GM19372 (cell line): ENCODE measurements around the gene CD37.
"Not testable (repeated sequence)": the region's sequence is repeated elsewhere in the genome, so short reads cannot be mapped to it uniquely, and the experiment has no call there.

Source experiments
- ATAC-seq: cut with Tn5 transposase; IDR thresholded peaks from one replicate; pipeline ENCODE4 v1.9.1; 2021; ENCODE audit warnings: mild to moderate bottlenecking, low read depth, moderate library complexity; ENCODE audit not compliant: unreplicated experiment

Gene CD37, protein sequence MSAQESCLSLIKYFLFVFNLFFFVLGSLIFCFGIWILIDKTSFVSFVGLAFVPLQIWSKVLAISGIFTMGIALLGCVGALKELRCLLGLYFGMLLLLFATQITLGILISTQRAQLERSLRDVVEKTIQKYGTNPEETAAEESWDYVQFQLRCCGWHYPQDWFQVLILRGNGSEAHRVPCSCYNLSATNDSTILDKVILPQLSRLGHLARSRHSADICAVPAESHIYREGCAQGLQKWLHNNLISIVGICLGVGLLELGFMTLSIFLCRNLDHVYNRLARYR

DNA sequence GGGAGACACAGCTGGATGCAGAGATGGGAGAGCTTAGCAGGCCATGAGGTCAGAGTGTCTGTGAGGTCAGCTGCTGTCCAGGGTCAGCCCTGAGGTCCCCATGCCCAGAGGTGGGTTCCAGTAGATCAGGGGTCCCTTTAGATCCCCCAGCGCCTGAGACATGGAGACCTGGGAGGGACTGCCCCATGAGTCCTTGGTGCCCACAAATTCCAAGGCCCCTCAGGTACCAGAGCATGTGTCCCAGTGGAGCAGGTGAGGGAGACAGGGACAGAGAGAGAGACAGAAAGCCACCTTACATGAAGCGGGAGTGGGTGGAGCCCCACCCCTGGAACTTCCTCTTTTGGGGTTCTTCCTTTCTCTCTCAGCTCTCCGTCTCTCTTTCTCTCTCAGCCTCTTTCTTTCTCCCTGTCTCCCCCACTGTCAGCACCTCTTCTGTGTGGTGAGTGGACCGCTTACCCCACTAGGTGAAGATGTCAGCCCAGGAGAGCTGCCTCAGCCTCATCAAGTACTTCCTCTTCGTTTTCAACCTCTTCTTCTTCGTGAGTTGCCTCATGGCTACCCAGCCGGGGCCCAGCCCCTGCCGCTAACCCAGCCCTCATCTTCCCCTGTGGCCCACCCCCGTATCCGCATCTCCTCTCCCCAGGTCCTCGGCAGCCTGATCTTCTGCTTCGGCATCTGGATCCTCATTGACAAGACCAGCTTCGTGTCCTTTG lies at the start of gene CD37:
CD37 (plus strand) TSS at position 336 of the 713 bp plus-strand sequence; CDS start at position 471, 135 bp downstream.
- no peak for ATAC-seq

GRCh38 chr19:49287141-49287770 lies 48.0 kb upstream of the CD37 start:
- no peak for ATAC-seq

- ATAC-seq, result not testable (repeated sequence)
These were observed 47.0 kb upstream of the CD37 start for GRCh38 chr19:49288205-49288604.

DNA sequence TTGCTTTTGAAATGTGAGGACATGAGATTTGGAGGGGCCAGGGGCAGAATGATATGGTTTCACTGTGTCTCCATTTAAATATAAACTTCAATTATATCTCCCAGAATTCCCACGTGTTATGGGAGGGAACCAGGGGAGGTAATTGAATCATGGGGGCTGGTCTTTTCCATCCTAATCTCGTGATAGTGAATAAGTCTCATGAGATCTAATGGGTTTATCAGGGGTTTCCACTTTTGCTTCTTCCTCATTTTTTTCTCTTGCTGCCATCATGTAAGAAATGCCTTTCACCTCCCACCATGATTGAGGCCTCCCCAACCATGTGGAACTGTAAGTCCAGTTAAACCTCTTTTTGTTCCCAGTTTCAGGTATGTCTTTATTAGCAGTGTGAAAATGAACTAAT lies 45.9 kb upstream of the CD37 start:
- ATAC-seq, result not testable (repeated sequence)

GRCh38 chr19:49290517-49290916 lies 44.7 kb upstream of the CD37 start:
- no peak for ATAC-seq

DNA sequence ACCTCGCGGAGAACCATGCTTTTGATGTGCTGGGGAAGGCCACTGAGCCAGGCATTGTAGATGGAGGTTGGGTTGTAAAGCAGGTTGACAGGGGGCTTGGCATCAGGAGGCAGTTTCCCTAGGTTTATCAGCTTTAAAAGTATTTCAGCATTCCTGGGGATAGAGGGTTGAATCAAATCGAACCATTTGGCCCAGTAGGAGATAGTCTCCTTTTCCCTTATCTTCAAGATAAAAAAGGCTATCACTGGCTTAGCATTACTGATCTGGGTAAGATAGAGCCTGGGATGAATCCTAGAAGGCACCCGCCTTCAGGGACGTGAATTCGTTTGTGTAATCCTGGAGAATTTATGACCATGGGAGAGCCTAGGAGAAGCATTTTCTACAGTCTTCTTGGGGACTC lies 40.8 kb upstream of the CD37 start:
- no peak for ATAC-seq

- ATAC-seq, result no peak
These were observed 39.9 kb upstream of the CD37 start for GRCh38 chr19:49295208-49295880.

DNA sequence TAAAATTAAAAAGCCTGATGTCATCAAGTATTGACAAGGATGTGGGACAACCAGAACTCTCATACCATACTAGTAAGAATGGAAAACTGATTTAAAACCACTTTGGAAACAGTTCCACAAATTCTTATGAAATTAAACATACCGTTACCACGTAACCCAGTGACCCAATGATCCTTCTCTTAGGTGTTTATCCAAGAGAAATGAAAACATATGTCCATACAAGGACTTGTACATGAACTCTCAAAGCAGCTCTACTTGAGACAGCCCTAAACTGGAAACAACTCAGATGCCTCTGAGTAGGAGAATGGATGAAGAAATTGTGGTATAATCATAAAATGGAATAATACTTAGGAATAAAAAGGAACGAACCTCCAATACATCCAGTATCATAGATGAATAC lies 37.8 kb upstream of the CD37 start:
- no peak for ATAC-seq

DNA sequence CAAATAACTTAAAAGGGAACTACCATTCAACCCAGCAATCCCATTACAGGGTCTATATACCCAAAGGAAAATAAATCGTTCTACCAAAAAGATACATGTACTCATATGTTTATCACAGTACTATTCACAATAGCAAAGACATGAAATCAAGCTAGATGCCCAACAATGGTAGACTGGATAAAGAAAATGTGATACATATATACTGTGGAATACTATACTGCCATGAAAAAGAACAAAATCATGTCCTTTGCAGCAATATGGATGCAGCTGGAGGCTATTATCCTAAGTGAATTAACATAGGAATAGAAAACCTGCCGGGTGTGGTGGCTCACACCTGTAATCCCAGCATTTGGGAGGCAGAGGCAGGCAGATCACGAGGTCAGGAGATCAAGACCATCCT lies 36.6 kb upstream of the CD37 start:
- ATAC-seq, result not testable (repeated sequence)

GRCh38 chr19:49301165-49301865 lies 33.9 kb upstream of the CD37 start:
- ATAC-seq, result no peak

GRCh38 chr19:49301866-49302252 lies 33.3 kb upstream of the CD37 start:
- no peak for ATAC-seq

DNA sequence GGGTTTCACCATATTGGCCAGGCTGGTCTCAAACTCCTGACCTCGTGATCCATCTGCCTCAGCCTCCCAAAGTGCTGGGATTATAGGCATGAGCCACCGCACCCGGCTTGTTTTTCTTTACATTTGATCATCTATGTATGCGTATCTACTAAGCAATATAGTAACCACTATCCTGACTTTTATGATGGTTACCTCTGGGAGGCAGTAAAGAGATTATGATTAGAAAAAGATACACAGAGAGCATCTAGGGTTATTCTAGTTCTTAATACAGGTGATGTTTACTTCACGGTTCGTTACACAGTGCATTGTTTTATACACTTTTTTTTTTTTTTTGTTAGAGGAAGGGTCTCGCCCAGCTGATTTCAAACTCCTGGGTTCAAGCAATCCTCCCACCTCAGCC lies 28.5 kb upstream of the CD37 start:
- ATAC-seq, result not testable (repeated sequence)

DNA sequence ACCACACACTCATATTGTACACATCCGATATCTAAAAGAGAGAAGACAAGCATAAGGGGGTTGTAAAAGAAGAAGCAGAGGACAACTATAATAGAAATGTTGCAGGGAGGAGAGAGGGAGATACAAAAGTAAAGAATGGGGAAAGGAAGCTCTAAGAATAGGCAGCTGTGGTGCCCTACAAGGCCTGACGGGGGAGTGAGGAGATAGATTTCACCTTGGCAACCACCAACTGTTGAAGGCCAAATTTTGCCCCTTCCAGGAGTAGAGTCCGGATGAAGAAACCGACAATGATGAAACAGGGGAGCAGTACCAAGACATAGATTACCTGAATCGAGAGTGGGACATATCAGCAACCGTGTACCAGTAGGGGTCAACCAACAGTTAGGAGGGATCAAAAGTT lies 26.1 kb upstream of the CD37 start:
- ATAC-seq, result no peak

DNA sequence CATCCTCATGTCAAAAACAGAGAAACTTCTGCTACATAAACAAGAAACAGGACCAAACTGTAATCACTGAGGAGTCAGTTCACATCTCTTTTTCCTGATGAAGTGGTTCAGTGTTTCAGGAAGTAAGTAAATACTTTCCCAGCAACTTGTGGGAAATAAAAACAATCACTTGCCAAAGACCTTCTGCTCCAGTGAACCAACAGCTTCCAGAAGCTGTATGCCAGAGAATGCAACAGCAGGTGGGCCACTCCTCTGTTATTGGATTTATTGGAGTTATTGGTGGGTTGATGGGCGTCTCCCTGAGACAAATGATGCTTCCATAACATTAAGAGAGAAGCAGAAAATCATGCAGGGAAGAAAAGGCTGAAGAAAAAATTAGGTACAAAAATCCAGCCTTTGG lies 20.1 kb upstream of the CD37 start:
- no peak for ATAC-seq

GRCh38 chr19:49316284-49316683 lies 18.9 kb upstream of the CD37 start:
- ATAC-seq, result no peak

GRCh38 chr19:49318296-49318695 lies 16.9 kb upstream of the CD37 start:
- ATAC-seq, result no peak

GRCh38 chr19:49324801-49325576 lies 10.2 kb upstream of the CD37 start, which contains the start of gene SLC6A16:
SLC6A16 (minus strand) TSS chr19:49325191; CDS start chr19:49311347, 13,844 bp downstream.
- ATAC-seq, result no peak

DNA sequence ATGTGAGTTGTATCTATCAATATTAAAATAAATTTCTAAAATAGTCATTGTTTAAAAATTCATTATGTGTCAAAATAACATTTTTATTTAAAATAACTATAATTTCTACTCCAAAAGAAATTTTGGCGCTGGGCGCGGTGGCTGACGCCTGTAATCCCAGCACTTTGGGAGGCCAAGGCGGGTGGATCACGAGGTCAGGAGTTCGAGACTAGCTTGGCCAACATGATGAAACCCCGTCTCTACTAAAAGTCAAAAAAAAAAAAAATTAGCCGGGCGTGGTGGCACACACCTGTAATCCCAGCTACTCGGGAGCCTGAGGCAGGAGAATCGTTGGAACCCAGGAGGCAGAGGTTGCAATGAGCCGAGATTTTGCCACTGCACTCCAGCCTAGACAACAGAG lies 9.4 kb upstream of the CD37 start:
- not testable (repeated sequence) for ATAC-seq

GRCh38 chr19:49326165-49326704 lies 9.0 kb upstream of the CD37 start:
- no peak for ATAC-seq
